Measurements from ENCODE around the gene EXOC3. TPM values are rescaled to one million over a fixed set of nuclear protein-coding genes. Genes with fewer than 3 reads are reported as not detected.

EXOC3 gene
- total RNA-seq, 1 experiment from 2014 or later = 55.0 TPM

DNA sequence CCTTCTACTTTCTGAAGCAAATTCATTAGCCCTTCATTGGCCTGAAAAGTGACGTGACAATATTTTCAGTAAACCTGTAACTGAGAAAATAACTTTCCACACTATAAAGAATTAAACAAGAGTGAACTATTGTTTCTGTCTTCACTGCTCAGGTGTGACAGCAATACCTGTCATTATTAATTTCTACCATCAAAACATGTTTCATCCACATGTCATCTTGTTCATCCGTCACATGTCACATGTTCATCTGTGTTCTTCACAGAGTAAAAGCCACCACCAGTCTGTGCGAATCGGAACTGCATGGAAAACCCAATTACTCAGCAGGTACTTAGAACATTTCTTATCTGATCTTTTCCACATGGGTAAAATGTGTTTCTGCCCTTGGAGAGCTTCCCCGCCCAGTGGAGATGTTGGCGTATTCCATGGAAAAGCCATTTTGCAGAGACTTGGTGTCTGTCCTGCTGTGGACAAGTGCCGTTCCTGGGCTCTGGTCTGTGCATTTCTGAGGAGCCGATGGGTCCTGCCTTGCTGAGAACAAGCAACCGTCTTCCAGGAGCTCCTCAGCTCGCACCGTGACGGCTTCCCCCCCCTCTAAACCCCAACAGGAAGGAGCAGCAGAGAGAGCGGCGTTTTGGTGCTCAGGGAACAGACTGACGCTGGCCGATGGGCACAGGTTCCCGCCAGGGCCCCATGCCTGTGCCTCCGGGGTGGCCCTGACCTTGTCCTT lies 10.6 kb upstream of the EXOC3 start:
- Histone ChIP-seq H3K27me3 (ENCODE audit: control insufficient read depth, insufficient read depth, low read length) (no peaks in the 10 kb centered on the region), H3K4me1 (ENCODE audit: control insufficient read depth, insufficient read depth, low read length) (no peaks in the 10 kb centered on the region), H3K36me3 (ENCODE audit: control insufficient read depth, insufficient read depth, low read length) (no peaks in the 10 kb centered on the region), H3K27ac (ENCODE audit: low read length) (no peak overlapping the region), H3K9me3 (ENCODE audit: control insufficient read depth, insufficient read depth, low read depth, low read length) (no peaks in the 10 kb centered on the region), H3K4me3 (ENCODE audit: low read depth in 2 of 2, low read length in 2 of 2) (no peak overlapping the region)
- POLR2A ChIA-PET = interaction anchor here (0.5 kb wide), 1 partner anchor 52 kb away, joined by 3 read pairs; no protein-coding TSS in a partner anchor
- intact Hi-C loops (cut with micrococcal nuclease; ENCODE audit: unreplicated experiment) (loop anchor here (5.0 kb wide), 1 partner anchor 115 kb away; no protein-coding TSS in a partner anchor), in situ Hi-C loops (cut with HindIII; ENCODE audit: low pct_unique_long_range_greater_than_20kb, low sequenced_read_pairs) (no loop called here)
- no peak for TF ChIP-seq SIN3A (IDR thresholded peaks at IDR 0.05; ENCODE audit: borderline replicate concordance, insufficient read depth, low read depth, low read length)
- TF ChIP-seq, protein P1, sequence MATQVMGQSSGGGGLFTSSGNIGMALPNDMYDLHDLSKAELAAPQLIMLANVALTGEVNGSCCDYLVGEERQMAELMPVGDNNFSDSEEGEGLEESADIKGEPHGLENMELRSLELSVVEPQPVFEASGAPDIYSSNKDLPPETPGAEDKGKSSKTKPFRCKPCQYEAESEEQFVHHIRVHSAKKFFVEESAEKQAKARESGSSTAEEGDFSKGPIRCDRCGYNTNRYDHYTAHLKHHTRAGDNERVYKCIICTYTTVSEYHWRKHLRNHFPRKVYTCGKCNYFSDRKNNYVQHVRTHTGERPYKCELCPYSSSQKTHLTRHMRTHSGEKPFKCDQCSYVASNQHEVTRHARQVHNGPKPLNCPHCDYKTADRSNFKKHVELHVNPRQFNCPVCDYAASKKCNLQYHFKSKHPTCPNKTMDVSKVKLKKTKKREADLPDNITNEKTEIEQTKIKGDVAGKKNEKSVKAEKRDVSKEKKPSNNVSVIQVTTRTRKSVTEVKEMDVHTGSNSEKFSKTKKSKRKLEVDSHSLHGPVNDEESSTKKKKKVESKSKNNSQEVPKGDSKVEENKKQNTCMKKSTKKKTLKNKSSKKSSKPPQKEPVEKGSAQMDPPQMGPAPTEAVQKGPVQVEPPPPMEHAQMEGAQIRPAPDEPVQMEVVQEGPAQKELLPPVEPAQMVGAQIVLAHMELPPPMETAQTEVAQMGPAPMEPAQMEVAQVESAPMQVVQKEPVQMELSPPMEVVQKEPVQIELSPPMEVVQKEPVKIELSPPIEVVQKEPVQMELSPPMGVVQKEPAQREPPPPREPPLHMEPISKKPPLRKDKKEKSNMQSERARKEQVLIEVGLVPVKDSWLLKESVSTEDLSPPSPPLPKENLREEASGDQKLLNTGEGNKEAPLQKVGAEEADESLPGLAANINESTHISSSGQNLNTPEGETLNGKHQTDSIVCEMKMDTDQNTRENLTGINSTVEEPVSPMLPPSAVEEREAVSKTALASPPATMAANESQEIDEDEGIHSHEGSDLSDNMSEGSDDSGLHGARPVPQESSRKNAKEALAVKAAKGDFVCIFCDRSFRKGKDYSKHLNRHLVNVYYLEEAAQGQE (IDR thresholded peaks at IDR 0.05; ENCODE audit: insufficient read depth in 1 of 2, low read depth in 2 of 2, low read length in 1 of 2) = no peak
- TF ChIP-seq, protein P2, sequence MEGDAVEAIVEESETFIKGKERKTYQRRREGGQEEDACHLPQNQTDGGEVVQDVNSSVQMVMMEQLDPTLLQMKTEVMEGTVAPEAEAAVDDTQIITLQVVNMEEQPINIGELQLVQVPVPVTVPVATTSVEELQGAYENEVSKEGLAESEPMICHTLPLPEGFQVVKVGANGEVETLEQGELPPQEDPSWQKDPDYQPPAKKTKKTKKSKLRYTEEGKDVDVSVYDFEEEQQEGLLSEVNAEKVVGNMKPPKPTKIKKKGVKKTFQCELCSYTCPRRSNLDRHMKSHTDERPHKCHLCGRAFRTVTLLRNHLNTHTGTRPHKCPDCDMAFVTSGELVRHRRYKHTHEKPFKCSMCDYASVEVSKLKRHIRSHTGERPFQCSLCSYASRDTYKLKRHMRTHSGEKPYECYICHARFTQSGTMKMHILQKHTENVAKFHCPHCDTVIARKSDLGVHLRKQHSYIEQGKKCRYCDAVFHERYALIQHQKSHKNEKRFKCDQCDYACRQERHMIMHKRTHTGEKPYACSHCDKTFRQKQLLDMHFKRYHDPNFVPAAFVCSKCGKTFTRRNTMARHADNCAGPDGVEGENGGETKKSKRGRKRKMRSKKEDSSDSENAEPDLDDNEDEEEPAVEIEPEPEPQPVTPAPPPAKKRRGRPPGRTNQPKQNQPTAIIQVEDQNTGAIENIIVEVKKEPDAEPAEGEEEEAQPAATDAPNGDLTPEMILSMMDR (IDR thresholded peaks at IDR 0.05) = no peak
- TF ChIP-seq TCF7L2 (IDR thresholded peaks at IDR 0.05; ENCODE audit: low read depth, low read length) = no peak
- no peak for TF ChIP-seq POLR2AphosphoS5 (IDR thresholded peaks at IDR 0.05; ENCODE audit: low read depth, low read length)
- CTCF ChIA-PET = interaction anchor here (1.3 kb wide), 1 partner anchor 115 kb away, joined by 3 read pairs; no protein-coding TSS in a partner anchor
- DNase-seq (ENCODE audit: low read depth, low spot score) (no peak), ATAC-seq (no peak)
- no TSS peak for BruUV-seq (replicated peaks)

DNA sequence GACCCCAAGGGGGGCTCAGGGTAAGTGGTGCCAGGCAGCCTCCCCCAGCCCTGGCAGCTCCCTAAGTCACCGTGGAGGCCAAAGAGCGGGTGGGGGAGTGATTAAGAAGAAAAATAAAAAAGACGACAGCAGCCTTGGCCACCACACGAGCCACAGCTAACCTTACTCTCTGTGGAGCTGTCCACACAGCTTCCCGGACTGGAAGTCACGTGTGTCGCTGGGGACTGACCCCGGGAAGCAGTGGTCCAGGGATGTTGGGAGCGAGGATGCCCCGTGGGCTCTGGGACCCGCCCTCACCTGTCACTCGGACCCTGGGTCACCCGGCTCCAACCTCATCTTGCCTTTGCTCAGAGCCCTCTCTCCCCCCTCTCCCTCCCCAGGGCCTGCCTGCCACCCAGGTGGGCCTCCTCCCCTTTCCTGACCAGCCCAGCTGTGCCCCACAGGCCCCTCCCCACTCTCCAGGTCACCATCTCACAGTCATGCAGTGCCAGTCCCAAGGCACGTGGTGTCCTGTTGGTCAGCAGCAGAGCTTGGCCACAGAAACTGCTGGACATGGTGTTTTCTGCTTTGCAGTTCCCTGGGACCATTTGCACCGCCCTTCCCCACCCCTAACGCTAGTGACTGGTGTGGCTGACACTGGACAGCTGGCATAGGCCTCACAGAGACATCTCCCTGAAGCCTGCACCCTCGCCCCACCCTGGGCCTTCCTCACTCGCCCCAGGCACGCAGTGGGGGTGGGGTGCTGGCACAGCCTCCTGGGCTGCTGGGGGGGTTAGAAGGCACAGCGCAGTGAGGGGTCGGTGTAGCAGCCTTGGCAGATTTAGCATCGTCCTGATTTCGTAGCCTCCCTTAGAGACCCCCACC lies 9.8 kb upstream of the EXOC3 start:
- TF ChIP-seq, protein P2 (IDR thresholded peaks at IDR 0.05) = no peak
- TF ChIP-seq, protein P1 (IDR thresholded peaks at IDR 0.05; ENCODE audit: insufficient read depth in 1 of 2, low read depth in 2 of 2, low read length in 1 of 2) = no peak
- TF ChIP-seq POLR2AphosphoS5 (IDR thresholded peaks at IDR 0.05; ENCODE audit: low read depth, low read length) (no peak), SIN3A (IDR thresholded peaks at IDR 0.05; ENCODE audit: borderline replicate concordance, insufficient read depth, low read depth, low read length) (no peak), TCF7L2 (IDR thresholded peaks at IDR 0.05; ENCODE audit: low read depth, low read length) (no peak)
- ATAC-seq (no peak), DNase-seq (ENCODE audit: low read depth, low spot score) (no peak)
- intact Hi-C loops (cut with micrococcal nuclease; ENCODE audit: unreplicated experiment) = loop anchor here (5.0 kb wide), 1 partner anchor 116 kb away; no protein-coding TSS in a partner anchor
- Histone ChIP-seq H3K9me3 (ENCODE audit: control insufficient read depth, insufficient read depth, low read depth, low read length) (no peaks in the 10 kb centered on the region), H3K27me3 (ENCODE audit: control insufficient read depth, insufficient read depth, low read length) (no peaks in the 10 kb centered on the region), H3K36me3 (ENCODE audit: control insufficient read depth, insufficient read depth, low read length) (no peaks in the 10 kb centered on the region), H3K4me3 (ENCODE audit: low read depth in 2 of 2, low read length in 2 of 2) (no peak overlapping the region), H3K27ac (ENCODE audit: low read length) (no peak overlapping the region), H3K4me1 (ENCODE audit: control insufficient read depth, insufficient read depth, low read length) (no peaks in the 10 kb centered on the region)
- BruUV-seq (replicated peaks) = no TSS peak
- in situ Hi-C loops (cut with HindIII; ENCODE audit: low pct_unique_long_range_greater_than_20kb, low sequenced_read_pairs) = no loop called here
- POLR2A ChIA-PET = no interaction called here
- CTCF ChIA-PET = interaction anchor here (1.3 kb wide), 1 partner anchor 116 kb away, joined by 3 read pairs; no protein-coding TSS in a partner anchor
